GM18858 (cell line): ENCODE measurements around the gene FUT9.

Experiments used
- ATAC-seq: cut with Tn5 transposase; IDR thresholded peaks from one replicate; pipeline ENCODE4 v1.9.1; 2021; ENCODE audit not compliant: unreplicated experiment

FUT9 gene

DNA sequence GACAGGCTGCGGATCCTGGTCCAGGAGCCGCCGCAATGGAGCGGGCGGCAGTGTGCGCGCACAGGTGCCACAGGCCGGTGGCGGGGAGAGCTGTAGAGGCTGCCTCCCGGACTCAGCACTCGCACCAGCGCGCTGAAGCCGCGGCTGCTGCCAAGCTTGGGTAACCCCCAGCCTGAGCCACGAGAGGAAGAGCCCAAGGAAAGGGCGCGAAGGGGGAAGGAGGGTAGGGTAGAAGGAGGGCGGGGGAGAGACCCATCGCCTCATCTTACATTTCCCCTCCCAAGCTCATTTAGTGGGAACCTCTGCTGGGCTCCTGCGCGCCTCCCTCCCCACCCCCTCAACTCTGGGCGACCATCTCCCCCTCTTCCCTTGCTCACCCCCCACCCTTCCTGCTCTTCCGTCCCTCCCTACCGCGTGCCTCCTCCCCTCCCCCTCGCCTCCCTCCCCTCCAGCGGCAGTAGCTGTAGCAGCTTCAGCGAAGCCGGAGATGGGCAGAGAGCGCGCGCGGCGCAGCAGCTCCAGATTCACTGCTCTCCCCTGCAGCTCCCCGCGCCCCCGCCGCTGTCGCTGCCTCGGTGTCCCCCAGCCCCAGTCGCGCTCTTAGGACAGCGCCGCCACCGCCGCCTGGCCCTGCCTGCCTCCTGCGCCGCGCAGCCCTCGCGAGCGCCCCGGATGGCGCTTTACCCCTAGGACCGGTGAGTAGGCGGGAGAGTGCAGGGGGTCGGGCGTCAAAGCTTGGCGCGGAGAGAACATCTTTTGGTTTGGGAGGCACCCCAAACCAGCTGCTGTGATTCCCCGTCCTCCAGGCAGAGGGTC is at the start of gene FUT9:
FUT9 (plus strand) TSS at position 457 of the 816 bp plus-strand sequence. CDS start 187,182 bp downstream, outside the sequence.
- ATAC-seq, result no peak

DNA sequence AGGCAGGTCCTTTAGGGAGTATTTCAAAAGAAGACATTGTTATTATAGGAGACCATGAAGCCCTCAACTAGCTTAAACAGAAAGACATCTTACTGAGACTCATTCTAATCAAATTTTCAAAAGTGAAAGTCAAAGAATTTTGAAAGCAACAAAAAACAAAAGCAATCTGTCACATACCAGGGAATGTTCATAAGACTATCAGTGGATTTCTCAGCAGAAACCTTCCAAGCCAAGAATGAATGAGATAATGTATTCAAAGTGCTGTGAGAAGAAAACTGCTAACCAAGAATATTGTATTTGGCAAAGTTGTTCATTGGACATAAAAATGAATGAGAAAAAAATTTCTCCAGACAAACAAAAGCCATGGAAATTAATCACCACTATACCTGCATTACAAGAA is 48.2 kb upstream of the FUT9 start:
- ATAC-seq, result no peak

DNA sequence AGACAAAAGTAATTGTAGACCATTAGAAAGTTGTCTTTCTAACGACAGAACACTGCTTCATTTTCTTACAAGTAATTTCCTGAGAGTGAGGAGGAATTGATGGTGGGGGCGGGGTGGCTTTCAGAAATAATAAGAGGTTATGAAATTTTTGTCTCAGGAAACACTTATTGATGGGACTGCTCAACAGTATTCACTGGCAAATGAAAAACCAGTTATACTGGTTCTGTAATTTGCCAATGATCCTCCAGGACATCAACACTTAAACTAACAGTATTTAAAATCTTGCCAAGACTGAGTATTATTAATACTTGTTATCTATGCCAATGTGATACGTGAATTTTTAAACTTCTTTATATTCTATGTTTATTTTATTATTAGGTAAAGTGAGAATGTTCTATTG is 41.8 kb upstream of the FUT9 start:
- ATAC-seq, result no peak

DNA sequence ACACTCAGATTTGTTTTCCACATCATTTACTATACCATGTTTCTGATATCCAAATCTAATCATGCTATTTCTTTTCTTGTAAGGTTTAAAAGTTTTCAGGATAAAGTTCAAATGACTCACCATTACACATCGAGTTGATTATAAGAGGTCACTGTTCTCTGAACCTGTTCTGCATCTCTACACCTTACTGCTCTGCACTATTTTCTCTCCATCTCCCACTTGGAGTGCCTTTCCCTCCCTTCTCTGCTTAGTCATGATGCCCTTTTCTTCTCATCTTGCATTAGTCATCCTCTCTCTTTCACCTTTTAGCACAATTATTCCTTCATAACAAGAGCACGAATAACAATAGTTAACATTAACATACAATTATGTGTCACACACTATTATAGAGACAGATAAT is 37.5 kb upstream of the FUT9 start:
- ATAC-seq, result no peak

DNA sequence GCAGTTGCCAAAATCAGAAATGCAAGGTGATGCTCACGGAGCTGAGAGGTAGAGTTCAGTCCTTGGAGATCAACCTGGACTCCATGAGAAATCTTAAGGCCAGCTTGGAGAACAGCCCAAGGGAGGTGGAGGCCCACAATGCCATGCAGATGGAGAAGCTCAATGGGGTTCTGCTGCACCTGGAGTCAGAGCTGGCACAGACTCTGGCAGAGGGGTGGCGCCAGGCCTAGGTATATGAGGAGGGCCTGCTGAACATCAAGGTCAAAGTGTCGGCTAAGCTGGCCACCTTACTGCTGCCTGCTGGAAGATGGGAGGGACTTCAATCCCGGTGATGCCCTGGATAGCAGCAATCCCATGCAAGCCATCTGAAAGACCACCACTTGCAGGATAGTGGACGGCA is 23.9 kb upstream of the FUT9 start:
- no peak for ATAC-seq

DNA sequence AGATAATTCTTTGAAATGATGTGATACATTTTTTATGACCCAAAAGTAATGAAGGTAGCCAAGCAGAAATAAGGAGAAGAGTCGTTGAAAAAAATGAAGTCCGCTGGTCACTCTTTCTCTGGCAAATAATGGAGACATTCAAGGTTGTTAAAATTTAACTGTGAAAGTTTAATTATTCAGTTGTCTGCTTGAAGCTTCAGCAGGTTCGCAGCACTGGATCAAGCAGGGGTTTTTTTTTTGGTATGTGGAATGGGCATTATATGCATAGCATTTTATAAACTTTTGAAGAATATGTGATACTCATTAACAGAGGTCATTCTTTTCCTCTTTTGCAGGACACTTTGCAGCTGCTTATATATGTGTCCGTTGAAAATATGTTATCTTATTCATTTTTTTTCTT is 21.6 kb upstream of the FUT9 start:
- no peak for ATAC-seq

DNA sequence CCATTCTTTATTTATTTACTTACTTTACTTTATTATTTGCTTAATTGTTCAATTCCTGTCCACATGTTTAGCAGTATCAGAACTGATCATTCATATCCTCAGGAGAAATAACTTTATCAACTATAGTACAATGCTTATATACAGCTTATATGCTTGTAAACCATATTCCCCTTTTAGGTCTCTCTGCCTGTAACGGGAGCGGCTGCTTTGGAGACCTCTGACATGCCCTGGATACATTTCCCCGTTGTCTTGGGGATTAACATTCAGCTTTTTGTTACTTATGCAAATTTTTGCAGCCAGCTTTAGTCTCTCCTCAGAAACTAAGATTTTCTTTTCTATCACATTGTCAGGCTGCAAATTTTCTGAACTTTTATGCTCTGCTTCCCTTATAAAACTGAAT is 17.6 kb upstream of the FUT9 start:
- ATAC-seq, result no peak

DNA sequence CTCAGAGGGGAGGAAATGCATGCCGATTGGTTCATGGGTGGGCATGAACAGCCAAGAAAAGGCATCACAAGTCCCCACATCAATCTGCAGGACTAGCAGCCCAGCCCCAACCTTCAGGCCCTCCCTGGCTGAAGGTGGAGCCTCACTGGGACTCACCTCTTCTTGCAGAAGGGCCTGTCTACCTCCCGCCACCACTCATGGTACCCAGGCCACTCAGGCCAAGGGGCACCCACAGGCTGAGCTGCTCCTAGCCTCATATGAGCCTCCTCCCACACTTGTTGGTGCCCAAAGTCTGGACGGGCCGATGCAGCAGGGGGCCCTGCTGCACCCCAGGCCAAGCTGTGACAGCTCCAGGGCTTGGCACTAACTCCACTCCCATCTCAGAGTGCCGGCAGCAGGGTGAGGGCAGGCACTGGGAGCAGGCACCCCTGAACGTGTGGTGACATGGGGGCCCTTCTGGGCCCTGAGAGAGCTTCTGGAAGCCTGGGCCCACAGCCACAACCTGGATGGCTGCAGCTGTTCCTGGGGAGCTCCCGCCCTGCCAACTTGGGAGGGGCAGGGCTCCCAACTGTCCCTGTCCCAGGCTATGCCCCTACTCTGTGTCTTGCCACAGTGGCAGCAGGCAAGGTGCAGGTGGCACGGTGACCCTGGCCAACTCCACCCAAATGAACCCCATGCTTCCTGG is 13.7 kb upstream of the FUT9 start:
- ATAC-seq, result no peak

DNA sequence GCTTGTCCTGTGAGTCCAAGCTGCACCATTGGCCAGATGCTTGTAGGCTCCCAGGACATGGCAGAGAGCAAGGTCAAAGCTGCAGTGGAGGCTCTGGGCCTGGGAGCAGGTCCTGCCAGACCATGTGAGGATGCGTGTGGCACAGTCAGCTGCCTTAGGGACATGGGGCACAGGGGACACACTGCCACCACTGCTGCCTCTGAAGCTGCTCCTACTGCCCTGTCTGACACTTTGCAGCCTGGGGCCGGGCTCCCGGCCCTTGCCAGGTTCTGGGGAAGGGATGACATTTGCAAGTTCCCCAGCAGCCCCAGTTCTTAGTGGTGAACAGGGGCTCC is 13.2 kb upstream of the FUT9 start:
- ATAC-seq, result no peak

DNA sequence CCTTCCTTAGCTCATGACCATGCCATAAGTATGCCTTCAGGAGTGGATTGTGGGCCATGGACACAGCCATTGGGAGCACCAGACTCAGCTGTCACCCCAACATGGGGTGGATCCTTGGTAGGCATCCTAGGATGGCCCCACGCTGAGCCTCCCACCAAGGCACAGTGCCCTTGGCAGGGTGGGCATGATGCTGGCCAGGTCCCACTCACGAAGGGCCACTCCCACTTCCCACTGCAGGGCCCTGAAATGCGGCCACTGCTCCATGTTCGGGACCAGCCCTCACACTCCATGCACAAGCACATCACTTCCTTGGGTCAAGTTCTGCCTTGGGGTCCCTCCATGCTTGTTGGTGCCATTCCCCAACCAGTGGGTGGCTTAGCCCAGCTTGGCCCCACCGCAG is 12.9 kb upstream of the FUT9 start:
- no peak for ATAC-seq

DNA sequence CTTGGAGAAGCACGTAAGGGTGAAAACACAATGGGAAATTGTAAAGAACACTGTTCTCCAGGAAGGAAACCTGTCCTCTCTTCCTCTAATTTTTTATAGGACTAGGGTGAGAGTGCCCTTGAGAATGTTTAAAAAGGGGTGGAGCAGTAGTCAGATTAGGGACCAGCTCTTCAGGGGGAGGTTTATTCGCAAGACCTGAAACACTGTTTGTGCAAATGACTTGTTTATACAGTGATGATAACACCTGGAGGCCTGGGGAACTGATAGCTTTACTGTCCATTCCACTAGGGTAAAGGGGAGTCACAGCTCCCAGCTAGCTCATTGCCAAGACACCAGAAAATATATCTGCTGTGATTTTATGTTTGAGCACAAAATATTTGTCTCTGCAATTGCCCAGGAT is 8.1 kb upstream of the FUT9 start:
- no peak for ATAC-seq

DNA sequence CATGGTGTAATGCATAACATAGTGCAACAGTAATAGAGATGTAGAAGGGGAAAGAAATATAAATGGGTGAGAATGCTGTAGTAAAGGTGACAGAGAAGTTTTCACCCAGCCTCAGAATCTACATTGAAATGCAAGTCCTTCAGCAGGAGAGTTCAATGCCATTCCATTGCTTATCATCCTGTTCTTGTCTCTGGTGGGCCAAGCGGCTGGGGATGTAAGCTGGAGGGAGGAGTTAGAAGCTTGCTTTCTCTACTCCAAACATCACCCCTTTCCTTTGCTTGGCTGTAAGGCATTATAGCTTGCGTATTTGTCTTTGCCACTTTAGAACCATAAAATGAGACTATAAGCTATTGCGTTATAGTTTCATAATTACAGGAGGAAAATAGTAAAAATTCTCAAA is 2.2 kb upstream of the FUT9 start:
- no peak for ATAC-seq

DNA sequence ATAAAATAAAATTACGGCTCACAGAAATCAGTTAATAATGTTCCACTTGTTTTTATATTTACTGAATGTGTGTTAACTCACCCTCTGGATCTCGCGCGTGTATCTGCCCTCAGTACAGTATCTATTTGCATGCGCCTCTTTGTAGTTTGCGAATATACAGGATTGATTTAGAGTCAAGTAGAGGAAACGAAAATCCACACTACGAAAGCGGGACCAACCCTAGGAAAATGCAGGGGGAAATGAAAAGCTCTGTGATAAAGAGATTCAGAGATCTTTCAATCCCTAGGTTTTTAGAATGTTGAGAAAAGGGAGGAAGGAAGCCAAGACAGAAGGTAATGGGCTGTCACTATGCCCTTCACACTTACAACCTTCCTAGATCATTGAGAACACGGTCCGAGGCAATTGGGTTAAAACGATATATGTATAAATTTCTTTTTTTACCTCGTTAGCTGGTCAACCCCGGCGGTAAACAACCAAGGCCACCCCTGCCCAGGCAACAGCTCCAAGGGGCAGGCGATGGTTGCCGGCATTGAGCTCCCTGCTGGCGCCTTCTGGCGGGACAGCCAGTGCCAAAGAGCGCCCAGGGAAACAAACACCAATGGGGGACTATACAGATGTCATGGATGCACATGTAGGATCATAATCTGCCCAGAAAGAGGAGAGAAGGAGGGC is 792 bp upstream of the FUT9 start:
- ATAC-seq, result no peak

DNA sequence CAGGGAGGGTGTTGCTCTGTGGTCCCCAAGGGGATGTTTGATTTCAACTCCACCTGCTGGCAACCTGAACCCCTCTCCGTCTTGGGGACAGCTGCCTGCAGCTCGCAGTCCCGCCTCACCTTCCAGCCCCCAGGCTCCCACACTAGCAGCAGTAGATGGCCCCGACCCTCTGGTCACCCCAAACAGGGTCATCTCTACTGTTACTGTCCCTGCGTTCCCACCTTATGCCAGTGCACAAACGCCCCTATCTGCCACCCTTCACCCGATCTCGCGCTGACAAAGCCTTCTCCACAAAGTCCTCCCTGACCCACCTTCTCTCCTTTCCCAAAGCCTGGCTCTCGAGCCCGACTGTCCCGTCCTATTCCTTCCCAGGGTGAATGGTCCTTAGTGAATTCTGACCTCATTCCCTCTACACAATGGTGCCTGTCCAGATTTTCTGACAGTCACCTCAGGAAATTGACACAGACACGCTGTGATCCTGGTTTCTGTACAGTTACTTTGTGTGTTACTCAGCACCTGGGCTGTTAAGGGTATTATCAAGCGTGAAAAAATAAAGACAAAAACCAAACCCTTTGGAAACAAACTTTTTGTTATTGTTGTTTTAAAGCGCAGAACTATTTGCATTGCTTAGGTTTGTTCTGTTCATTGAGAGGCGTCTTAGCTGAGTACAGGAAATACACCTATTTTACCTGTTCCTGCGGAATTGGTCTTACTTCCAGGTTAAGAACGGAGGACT is 728 bp downstream of the FUT9 start:
- no peak for ATAC-seq

DNA sequence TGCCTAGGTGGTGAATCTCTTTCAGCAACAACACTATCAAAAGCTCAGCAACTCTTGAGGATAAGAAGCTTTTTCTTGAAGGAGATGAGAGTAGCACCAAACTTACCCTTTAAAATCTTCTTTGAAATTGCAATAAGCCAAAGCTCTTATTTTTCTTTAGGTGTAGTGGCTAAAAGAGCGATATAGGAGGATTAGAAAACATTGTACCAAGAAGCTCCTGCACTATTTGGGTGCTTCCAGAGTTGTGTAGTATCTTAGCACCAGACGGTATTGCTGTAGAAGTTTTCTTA is 1.2 kb downstream of the FUT9 start:
- no peak for ATAC-seq

DNA sequence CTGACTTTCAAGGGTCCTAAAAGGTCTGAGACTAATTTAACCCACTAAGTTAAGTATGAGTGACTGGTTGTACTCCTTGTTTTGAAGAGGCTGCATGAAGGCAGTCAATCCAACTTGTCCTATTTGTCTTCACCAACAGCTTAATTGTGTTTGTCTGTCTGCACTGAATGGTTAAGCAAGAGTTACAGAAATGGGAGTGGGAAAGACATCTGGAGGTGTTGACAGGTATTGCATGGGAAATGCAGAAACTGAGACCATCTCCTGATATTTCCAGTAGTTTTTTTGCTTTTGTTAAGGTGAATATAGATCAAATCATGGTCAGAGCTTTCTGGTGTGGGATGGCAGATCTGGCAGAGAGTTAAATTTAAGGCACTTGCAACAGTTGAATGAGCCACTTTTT is 6.5 kb downstream of the FUT9 start:
- ATAC-seq, result no peak

DNA sequence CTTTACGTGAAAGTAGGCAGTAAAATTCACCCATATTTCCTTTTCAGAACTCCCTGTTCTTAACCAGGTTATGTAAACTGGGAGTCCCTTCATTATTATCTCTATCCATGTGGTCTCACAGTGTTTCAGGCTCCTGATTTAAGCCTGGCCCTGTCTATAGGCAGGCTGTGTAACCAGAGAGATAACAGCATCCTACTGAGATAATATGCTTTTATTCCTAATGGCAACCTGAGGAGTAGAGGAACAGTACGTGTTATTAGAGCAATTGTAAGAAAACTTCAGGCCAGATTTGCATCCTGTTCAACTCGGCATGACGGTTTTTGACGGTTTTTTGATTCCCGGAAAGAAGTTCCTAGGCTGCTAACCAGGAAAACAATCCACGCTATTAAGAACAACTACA is 16.9 kb downstream of the FUT9 start:
- no peak for ATAC-seq

DNA sequence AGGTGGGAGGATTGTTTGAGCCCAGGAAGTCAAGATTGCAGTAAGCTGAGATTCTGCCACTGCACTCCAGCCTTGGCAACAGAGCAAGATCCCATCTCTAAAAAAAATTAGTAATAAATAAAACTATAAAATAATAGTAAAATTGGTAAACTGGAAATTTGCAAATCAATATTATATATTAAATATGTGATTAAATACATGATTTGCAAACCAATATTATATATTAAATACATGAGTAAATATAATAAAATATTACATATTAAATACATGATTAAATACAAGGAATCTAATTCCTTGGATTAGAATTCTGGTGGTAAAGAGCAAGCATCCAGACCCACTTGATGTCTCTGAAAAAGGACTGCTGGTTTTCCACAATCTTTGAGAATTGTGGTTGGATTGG is 35.8 kb downstream of the FUT9 start:
- ATAC-seq, result no peak

DNA sequence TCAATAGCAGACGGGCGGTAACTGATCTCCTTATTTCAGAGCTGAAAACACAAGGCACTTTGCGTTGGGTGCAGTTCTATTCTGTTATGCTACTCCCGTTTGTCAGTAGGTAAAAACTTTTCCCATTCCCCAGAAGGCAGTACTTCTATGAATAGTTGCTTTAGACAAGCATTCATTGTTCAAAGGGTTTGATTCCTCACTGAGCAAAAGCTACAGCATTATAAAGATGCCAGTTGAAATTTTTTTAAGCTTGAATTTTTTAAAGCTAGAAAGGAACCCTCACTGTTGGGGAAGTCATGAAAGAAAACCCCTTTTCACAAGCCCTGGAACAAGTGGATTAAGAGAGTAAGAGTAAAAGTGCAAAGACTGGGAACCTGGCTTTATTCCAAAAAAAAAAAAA is 42.3 kb downstream of the FUT9 start:
- no peak for ATAC-seq

DNA sequence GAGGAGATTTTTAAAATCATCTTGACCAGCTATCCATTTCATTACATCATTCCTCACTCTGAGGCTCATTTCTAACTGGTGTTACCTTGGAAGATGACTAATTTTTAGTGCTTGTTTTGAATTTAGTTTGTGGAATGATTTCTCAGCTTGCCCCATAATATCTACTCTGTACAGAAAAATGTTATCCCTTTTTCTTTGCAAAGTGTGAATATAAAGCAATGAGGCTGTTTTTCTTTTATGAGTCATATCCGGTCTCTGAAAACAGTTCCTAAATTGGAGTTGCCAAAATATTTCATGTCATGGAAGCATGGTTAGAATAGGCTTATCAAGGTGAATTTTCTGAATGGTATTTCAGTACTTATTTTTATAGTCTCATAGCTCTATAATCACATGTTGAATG is 43.8 kb downstream of the FUT9 start:
- ATAC-seq, result no peak

DNA sequence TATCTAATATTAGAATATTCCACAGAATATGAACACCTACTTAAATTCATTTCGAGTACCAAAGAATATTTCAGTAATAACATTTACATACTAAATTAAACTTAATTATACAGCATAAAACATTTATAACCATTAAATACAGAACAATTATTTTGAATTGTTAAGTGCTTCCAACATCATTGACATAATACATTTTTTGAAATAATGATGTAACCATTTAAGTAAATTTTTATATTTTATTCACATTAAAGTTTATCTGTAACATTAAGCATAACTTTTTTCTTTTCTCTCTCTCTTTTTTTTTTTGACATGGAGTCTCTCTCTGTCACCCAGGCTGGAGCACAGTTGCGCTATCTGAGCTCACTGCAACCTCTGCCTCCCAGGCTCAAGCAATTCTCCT is 44.5 kb downstream of the FUT9 start:
- ATAC-seq, result no peak

DNA sequence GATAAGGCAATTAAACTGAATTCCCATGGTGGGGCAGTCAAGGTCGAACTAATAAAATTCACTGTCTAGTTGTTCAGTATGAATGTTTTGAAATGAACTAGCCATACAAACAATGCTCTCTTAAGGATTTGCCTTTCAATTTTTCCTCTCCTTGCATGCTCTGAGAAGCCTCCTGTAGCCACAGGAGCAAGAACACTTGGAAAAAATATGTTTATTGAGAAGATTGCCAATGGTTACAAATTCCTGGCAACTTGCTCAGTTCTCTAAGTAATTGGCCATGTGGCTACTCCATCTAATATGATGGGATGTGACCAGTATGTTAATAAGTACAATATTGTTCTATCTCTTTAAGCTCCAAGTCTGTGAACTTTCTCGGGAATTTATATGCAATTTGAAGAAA is 49.4 kb downstream of the FUT9 start:
- no peak for ATAC-seq
